GM18870 (cell line): ENCODE data around the gene SOX30.
A peak's percentile ranks its signal among the peaks of the same experiment; 100 is the strongest.

Source experiments
- ATAC-seq: cut with Tn5 transposase; IDR thresholded peaks from one replicate; pipeline ENCODE4 v1.9.1; 2021; ENCODE audit warnings: moderate library complexity; ENCODE audit not compliant: unreplicated experiment

Gene SOX30

DNA sequence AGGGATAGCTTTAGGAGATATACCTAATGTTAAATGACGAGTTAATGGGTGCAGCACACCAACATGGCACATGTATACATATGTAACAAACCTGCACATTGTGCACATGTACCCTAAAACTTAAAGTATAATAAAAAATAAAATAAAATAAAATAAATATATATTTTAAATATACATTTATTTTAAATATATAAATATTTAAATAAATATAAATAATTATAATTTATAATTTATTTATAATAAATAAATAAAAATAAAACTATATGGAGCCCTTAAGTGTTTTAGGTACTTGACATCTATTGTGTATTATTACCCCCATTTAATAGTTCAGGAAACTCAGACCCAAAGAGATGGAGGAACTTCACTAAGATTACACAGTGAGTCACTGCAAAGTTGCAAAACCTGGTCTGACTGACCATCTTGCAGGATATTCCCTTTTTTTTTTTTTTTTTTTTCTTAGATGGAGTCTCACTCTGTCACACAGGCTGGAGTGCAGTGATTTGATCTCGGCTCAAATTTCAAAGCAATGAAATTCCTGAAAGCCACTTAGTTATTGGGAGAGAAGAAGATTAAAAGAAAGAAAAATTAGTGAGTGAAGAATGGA, 13.3 kb upstream of the SOX30 start:
- ATAC-seq: no peak

- ATAC-seq: no peak
Observed at GRCh38 chr5:157659868-157660660, 7.8 kb upstream of the SOX30 start.

DNA sequence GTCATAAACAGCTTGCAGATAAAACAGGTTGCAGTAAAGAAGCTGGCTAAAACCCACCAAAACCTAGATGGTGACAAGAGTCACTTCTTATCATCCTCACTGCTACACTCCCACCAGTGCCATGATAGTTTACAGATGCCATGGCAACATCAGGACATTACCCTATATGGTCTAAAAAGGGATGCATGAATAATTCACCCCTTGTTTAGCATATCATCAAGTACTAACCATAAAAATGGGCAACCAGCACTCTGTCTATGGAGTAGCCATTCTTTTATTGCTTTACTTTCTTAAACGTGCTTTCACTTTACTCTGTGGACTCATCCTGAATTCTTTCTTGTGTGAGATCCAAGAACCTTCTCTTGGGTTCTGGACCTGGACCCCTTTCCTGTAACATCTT, 6.7 kb upstream of the SOX30 start:
- no peak for ATAC-seq

DNA sequence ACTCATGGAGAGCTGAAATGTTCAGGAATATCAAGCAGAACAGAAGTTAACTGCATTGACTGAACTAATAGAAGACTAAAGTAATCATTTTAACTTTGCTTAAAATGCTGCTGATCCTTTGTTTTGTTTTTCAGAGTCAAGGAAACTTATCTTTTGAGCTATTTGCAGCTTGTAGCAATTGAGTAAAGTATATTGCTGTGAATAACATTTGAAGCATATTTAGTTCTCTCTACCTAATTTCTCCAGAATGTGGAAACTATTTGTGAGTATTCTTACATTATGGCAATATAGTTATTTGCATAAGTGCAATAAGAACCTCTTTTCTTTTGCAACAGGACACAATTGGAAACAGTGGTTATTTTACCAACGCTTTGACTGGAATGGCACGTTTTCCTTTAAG, 5.3 kb upstream of the SOX30 start:
- no peak for ATAC-seq

- ATAC-seq: no peak
Observed at GRCh38 chr5:157651623-157652376, 438 bp downstream of the SOX30 start.

GRCh38 chr5:157650991-157651611, 1.1 kb downstream of the SOX30 start:
- ATAC-seq: no peak

DNA sequence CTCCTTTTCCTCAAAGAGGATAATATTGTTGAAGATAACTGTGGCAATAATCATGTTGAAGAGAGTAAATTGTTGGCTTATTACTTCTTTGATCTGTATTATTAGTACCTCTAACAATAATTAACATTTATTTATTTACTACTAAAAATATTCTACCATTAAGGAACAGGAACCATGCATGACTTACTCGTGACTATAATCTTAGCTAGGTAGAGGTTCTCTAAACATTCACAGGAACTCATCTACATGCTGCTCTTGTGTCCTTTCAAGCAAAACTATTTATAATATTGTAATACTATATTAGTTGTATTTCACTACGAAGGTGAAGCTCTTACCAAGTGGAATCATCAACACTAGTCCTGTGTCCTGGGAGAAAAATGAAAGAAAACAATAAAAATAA, 3.1 kb downstream of the SOX30 start:
- ATAC-seq: no peak

GRCh38 chr5:157648275-157648990, 3.8 kb downstream of the SOX30 start:
- no peak for ATAC-seq

GRCh38 chr5:157640406-157641066, 11.7 kb downstream of the SOX30 start:
- ATAC-seq: no peak

DNA sequence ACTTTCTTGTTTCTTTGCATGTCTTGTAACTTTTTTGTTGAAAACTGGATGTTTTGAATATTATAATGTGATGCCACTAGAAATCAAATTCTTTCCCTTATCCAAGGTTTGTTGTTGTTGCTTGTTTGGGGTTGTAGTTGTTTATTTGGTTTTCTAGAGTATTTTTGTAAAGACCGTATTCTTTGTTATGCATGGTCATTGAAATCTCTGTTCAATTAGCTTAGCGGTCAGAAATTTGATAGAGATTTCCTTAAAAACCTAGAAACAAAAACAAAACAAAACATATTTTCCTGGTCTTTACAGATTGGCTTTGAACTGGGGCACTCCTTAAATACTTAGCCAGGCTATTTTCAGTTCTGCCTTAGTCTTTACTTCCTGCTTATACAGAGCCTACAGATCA, 21.9 kb downstream of the SOX30 start:
- ATAC-seq: no peak

GRCh38 chr5:157626831-157627230, 25.4 kb downstream of the SOX30 start:
- no peak for ATAC-seq

DNA sequence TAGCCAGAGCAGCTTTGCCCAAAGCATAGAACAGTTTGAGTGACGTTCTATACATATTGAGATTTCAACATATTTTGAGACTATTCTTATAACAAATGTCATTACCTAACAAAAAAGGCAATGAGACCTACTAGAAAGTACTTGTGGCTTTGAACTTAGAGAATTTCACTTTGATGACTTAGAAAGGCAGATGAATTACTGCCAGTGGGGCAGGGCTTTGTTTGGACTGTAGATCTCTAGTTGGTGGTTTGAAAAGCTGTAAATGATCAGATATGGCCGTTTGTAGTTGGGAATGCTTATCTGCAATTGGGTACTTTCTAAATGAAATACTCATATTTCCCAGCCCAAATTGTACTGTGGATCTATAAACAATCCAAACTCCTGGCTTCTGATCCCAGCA, 28.1 kb downstream of the SOX30 start:
- ATAC-seq: no peak

GRCh38 chr5:157620776-157621175, 31.5 kb downstream of the SOX30 start:
- ATAC-seq: no peak

- no peak for ATAC-seq
Observed at GRCh38 chr5:157618191-157618765, 34.0 kb downstream of the SOX30 start.

DNA sequence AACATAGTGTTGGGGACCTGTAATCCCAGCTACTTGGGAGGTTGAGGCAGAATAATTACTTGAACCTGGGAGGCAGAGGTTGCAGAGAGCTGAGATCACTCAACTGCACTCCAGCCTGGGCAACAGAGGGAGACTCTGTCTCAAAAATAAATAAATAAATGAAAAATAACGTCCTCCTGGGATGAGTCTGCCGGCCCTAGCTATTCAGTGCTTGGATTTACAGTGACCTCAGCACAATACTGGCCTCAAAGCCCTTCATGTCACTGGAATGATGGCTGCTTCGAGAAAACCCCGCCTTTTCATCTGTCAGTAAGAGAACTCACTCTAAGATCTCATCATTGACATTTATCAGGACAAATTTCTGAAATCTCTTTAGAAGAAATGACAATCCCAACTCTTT, 35.5 kb downstream of the SOX30 start:
- no peak for ATAC-seq

GRCh38 chr5:157613385-157614245, 38.6 kb downstream of the SOX30 start:
- no peak for ATAC-seq

DNA sequence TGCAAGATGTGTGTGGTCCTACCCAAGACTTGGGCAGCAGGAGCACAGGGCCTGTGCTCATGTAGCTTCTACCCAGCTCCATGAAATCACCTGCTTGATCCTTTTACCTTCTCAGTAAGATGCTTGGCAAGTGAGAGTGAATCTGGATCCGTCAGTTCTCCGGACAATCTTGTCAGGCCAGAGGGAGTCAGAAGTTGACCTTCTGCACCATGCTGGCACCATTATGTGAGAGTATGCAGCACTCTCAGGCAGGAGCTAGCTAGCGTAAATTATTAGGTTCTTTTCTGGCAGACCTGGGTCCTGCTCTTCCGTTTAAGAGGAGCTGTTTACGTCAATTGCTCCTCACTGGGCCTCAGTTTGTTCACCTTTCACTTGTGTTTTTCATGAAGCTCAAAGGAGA, 39.7 kb downstream of the SOX30 start:
- no peak for ATAC-seq

DNA sequence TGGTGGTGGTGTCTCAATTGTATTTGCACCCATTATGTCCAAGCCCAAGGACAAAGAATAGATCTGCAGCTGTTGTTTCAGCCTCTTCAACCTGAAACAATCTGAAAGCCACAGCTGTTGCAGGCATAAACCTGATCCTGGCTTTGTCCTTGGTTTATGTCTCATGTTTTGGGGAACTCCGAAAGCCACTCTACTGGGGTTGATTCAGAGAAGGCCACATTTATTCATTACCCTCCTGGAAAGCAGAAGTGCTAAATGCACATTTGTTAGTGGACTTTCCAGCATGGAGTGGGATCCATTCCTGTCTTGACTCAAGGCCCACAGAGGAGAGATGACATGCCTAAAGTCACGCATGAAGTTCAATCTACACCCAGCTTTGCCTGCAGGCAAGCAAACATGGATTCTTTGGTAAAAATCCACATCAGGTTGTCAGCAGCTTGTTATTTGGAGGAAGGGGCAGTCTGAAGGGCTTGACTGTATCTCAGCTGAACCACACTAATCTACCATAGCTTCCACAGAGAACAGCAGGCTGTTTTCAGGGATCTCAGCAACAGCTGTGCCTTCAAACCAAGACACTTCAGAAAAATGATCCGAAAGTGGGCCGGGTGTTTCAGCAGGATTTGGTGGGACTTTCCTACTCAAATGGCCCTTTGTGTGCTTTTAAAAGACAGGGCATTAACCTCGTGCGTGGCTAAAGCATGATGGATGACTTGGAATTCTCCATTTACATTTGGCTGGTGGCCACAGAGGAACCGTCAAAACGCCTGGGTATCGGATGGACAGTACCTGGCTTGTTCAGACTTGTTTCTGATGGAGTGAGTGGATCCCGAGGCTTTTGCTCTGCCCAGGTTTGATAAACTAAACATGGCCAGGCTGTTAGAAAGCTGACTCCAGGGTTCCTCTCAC, 40.4 kb downstream of the SOX30 start:
- peak; percentile 62 for ATAC-seq
